ENCODE data around the gene TMEFF2. TPM values are rescaled to one million over a fixed set of nuclear protein-coding genes. Genes with fewer than 3 reads are reported as not detected.
"Not testable (repeated sequence)": the region's sequence is repeated elsewhere in the genome, so short reads cannot be mapped to it uniquely, and the experiment has no call there.

TMEFF2 gene
- total RNA-seq, 1 donor, result not detected

DNA sequence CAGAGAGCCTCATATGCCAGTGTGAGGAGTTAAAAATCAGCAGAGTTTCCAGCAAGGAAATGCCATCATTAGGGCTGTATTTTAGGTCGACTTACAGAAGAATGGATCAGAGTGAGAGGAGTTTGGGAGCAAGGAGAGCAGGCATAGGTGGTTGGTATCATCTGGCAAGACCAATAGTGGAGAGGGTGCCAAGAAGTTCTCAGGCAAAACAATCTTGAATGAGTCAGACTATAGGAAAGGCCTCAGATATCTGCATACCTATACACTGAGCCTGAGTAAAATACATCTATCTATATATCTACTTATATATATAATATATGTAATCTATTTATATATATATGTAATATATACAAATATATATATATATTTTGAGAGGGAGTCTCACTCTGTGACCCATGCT is 57.3 kb downstream of the TMEFF2 start:
- DNase-seq (ENCODE audit: low read depth in 2 of 3, low spot score in 2 of 3), result no peak

DNA sequence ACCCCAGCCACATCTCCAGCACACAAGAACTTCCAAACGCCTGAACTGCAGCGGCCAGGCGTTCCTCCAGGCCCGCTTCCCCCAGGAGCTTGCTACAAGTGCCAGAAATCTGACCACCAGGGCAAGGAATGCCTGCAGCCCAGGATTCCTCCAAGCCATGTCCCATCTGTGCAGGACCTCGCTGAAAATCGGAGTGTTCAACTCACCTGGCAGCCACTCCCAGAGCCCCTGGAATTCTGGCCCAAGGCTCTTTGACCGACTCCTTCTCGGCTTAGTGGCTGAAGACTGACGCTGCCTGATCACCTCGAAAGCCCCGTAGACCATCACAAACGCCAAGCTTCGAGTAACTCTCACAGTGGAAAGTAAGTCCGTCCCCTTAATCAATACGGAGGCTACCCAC is 62.1 kb downstream of the TMEFF2 start:
- DNase-seq (ENCODE audit: low read depth in 2 of 3, low spot score in 2 of 3), result not testable (repeated sequence)

DNA sequence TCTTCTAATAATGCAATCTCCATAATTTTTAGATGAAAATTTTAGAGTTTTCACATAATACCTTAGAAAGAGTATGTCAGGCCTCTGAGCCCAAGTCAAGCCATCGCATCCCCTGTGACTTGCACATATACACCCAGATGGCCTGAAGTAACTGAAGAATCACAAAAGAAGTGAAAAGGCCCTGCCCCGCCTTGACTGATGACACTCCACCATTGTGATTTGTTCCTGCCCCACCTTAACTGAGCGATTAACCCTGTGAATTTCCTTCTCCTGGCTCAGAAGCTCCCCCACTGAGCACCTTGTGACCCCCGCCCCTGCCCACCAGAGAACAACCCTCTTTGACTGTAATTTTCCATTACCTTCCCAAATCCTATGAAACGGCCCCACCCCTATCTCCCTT is 64.4 kb downstream of the TMEFF2 start:
- not testable (repeated sequence) for DNase-seq (ENCODE audit: low read depth in 2 of 3, low spot score in 2 of 3)

DNA sequence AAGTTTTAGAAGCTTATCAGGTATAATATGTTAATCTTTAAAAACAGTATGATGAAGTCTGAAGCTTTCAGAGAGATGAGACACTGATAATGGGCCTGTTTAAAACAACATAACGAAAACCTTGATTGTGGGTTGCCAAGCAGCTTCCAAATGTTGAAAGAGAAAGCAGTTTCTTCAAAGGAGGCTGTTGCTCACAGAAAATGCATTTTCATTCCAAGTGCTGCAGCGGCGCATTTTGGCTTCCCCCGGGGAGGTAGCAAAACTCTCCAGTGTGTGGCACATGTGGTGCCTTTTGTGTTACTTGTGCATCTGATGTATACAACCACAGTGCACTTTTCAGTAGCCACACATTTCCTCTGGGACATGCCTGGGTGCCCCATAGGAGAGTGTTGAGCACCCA is 66.1 kb downstream of the TMEFF2 start:
- peak in 1 of 3 donors; percentile 36 for DNase-seq (ENCODE audit: low read depth in 2 of 3, low spot score in 2 of 3)

DNA sequence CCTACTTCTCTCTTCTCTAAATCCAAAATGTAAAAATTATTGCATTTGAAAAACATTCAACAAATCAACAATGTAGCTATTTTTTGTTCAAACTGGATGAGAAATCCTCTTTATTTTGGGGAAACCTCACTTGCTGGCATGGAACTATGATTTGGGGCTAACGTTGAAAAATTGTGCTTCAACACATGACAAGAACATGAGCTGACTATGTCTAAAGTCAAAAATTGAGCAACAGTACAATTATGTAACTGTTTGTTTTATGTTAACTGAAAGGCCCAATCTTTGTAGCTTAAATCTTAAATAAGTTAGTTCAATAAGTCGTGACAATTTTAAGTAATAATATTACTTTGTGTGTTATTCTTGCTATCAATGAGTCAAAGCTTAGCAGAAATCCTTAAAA is 67.3 kb downstream of the TMEFF2 start:
- no peak for DNase-seq (ENCODE audit: low read depth in 2 of 3, low spot score in 2 of 3)

DNA sequence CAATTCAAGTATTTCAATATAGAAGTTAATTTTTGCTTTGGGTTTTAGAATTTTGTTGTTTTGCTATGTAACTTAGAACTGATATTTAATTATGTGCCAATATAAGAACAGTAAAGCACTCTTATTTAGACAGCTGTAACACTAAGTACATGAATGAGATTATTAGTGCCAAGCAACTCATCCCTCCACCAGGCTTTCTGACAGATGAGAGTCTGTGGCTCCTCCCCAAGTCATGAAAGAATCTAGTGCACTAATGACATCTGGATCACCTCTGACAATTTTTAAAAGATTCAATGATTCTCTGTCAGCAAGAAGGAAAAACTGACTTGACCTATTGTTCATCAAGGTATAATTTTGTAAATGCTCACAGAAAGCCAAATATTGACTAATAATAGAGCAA is 67.8 kb downstream of the TMEFF2 start:
- DNase-seq (ENCODE audit: low read depth in 2 of 3, low spot score in 2 of 3), result no peak

DNA sequence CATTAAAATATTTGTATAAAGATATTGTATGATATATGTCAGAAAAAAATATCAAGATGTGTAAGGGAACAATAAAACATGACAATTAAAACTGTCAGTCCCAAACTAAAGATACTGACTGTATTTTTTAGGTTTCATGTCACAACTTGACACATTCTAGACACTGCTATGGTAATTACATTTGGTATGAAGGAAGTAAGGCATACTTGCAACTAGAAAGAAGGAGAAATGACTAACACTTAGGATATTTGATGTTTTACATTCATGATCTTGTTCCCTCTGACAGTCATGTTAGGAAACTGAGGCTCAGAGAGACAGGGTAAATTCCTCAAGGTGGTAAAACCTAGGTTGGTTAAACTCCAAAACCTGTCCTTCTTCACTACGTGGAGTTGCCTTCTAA is 68.3 kb downstream of the TMEFF2 start:
- no peak for DNase-seq (ENCODE audit: low read depth in 2 of 3, low spot score in 2 of 3)

DNA sequence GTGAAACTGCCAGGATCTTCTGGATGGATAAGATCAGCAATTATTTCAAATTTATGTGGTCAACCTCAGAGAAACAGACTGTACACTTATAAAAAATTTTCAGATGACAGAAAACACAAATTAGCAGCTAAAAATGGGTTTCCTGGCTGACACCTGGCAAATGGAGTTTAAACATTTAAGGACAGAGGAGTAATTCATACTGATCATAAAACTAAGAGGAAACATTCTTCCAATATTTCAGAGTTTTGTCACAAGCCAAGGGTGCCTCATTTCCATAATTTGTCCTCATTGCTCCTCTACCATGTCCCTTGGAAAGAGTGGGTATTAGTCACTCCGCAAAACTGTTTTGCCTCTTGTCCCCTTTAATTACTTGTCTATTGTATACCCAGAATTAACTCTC is 70.2 kb downstream of the TMEFF2 start:
- DNase-seq (ENCODE audit: low read depth in 2 of 3, low spot score in 2 of 3), result no peak

DNA sequence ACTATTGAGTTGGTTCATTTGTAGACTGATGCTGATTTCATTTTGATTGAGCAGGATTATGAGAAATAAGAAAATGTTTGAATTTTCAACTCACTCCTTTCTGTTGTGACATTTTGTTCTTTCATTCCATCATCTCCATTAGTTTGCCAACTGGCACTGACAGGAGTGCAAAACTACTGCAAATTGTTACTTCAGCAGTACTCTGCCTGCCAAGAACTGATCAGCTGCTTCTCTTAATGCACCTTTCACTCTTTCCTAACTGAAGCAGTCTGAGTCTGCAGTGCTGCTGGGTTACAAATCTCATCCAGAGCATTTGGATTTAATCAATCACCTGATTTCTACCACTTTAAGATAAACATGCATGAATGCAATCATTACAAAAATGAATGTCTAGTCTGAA is 70.9 kb downstream of the TMEFF2 start:
- DNase-seq (ENCODE audit: low read depth in 2 of 3, low spot score in 2 of 3), result no peak

DNA sequence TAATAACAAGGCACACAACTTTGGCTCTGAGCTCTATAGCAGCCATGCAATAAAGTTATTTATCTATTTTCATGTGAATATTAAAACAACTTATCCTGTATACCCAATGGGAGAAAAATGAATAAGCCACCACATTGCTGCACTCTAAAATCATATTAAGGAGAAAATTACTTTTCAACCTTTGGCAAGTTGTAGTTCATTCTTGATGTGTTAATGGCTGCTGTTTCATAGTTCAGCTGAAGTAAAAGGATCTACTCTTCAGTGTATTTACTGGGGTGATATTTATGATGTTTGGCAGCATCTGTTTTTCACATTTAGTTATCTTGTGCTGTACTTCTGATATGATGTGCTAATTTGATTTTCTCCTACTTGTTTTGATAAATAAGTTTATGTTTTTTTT is 71.8 kb downstream of the TMEFF2 start:
- no peak for DNase-seq (ENCODE audit: low read depth in 2 of 3, low spot score in 2 of 3)

DNA sequence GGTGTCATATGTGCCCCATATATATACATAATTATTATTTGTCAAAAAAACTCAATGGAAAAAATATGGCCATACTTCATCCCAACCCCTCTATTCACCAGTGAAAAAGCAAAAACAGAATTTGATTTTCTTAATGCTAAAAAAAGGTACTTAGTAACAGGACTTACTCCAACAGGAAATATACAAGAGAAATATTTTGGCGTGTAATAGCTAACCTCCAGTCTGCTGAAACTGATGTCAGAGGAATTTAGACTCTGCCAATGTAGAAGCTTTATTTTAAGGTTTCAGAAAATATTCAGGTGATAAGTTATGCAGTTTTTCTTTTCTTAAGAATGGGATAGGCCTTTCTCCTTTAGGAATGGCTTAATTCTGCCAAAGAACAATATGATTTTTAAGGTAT is 72.6 kb downstream of the TMEFF2 start:
- no peak for DNase-seq (ENCODE audit: low read depth in 2 of 3, low spot score in 2 of 3)

DNA sequence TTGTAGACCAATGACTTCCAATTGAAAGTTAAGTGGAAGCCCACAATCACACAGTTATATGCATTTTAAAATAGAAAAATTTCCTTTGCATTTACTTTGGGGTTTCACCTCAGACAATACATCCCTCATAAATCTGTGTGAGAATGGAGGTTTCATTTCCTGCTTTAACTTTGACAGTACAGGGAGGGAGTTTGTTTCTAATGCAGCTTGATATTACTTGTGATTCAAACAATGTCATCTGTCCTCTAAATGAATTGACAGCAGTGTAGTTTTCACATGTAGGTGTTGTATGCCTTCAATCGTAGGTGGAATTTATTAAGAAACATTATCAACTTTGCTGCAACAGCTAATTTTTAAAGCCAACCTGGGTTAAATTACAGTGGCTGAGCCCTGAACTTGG is 75.2 kb downstream of the TMEFF2 start:
- no peak for DNase-seq (ENCODE audit: low read depth in 2 of 3, low spot score in 2 of 3)

DNA sequence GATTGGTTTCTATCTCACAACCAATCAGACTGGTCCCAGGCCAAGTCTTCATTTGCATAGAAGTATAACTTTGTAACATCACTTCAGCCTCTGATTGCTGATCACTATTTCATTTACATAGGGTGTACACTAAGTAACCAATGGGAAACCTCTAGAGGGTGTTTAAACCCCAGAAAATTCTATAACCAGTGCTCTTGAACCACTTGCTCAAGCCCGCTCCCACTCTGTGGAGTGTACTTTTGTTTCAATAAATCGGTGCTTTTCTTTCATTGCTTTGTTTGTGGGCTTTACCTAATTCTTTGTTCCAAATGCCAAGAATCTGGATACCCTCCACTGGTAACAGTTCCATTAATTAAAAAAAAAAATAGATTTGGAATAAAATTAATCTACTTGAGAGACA is 77.0 kb downstream of the TMEFF2 start:
- DNase-seq (ENCODE audit: low read depth in 2 of 3, low spot score in 2 of 3), result no peak

DNA sequence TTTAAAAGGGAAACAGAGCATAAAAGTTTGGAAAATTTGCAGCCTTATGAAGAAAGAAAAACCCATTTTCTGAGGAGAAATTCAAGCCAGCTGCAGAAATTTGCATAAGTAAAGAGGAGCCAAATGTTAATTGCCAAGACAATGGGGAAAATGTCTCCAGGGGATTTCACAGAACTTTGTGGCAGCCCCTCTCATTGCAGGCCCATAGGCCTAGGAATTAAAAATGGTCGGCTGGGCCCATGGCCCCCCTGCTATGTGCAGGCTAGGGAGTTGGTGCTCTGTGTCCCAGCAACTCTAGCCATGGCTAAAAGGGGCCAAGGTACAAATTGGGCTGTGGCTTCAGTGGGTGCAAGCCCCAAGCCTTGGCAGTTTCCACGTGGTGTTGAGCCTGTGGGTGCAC is 83.2 kb downstream of the TMEFF2 start:
- DNase-seq (ENCODE audit: low read depth in 2 of 3, low spot score in 2 of 3), result not testable (repeated sequence)

DNA sequence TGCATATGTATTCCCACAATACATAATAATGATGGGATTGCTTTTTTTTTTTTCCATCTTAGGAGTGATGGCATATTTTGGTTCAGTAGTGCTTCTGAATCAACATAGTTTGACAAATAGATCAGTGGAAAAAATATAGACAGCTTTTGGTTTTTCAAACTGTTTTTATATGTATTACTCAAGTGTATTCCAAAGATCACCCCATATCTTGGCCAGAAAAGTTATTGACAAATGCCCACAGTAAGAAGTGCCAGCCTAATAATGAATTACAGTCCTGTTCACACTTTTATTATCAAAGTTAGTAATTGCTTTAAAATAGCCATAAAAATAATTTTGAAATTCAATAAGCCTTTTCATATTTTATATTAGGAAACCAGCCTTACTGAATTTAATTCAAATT is 95.0 kb downstream of the TMEFF2 start:
- no peak for DNase-seq (ENCODE audit: low read depth in 2 of 3, low spot score in 2 of 3)

DNA sequence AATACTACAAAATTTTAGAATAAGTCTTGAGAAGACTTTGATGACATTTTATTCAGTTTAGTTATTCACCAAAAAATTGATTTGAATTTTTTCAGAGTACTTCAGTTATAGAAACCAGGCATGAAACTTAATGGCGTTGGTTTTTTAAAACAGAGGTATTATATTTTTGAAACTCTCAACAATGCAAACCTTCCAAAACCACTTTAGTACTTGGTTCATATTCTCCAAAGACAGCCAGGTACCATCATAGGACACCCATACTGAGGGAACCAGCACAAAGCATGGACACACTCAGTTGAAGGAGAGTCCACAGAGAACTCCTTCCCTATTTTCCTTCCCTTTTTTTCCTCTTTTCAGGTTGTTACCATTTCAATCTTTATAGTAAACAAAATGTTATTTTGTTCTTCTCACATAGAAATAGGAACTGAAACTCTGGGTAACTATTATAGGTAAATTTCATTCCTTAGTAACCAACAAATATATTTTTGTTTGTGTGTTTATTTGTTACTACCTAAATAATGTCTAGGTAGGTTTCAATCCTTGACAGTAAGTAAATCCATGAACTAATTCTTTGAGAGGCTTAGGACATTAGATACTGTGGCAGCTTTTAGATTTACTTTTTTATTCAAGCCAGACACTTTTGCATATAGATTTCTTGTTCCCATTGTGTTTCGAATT is 95.8 kb downstream of the TMEFF2 start:
- no peak for DNase-seq (ENCODE audit: low read depth in 2 of 3, low spot score in 2 of 3)

DNA sequence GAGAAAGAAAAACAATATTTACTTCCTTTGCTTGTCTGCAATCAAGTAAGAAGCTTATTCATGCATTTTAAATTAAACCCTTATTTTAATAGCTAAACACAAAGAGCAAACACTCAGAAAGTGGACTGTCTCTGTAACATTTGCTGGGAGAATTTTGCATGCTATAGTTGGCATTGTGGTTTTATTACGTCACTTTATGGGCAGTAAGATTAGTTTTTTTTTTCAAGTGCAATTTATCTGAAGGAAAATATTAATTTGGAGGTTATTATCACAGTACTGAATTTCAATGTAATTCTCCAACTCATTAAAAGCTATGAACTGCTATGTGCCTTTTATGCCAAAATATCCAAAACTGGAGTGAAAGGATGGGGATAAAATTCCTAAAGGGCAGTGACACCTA is 103.3 kb downstream of the TMEFF2 start:
- DNase-seq (ENCODE audit: low read depth in 2 of 3, low spot score in 2 of 3), result no peak

DNA sequence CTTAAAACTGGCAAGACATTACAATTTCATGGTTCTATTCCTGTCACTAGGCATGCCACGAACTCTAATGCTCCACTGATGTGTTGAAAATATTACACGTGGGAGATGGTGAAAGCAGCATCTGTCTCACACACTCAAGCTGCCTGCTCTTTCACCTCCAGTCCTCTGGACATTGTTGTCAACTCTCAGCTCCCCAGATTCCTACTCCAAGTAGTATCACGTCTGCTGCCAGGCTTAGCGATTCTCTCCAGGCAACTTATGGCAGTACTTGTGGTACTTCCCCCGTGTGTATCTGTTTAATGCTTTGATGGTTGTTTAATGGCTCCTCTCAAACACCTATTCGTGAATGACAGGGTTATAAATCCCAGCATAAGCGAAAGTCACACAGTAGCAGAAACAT is 103.8 kb downstream of the TMEFF2 start:
- DNase-seq (ENCODE audit: low read depth in 2 of 3, low spot score in 2 of 3), result no peak

DNA sequence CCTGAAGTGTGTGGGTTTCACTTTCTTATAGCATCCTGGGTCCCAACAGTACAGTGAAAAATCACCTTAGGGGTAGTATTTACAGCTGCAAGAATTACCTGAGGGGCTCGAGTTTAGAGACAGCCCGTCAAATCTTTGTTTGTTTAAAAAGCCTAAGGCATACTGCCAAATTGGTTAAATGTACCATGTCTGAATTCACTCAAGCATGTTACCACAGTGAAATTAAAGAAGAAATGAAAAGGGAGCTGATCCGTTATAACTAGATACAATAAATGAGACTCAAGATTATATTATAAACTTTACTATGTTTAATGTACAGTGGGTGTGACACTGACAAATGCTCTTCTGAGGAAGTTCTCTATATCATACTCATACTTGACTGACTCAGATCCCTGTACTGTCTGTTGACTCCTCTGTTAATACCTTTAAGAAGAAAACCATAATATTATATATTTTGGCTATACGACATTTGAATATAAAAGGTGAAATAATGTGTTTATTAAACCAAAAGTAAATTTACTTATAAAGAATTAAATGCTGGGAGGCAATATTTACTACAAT is 107.3 kb downstream of the TMEFF2 start:
- no peak for DNase-seq (ENCODE audit: low read depth in 2 of 3, low spot score in 2 of 3)

DNA sequence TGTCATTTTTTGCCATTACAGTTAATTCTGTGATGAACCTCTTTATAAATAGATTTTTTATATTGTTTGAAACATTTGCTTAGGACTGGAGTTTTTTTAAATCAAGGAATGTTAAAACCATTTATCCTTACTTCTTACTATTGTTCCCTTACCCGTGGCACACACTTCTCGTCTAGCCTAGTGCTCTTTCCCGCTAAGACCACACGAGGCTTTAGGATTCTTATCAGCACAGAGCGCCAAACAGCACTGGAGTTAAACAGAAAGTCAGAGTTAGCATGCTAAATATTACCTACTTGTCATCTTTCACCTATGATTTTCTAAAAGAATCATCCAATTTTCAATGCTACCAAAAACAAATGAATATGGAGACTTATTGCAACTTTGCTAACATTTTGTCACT is 112.6 kb downstream of the TMEFF2 start:
- DNase-seq (ENCODE audit: low read depth in 2 of 3, low spot score in 2 of 3), result no peak

DNA sequence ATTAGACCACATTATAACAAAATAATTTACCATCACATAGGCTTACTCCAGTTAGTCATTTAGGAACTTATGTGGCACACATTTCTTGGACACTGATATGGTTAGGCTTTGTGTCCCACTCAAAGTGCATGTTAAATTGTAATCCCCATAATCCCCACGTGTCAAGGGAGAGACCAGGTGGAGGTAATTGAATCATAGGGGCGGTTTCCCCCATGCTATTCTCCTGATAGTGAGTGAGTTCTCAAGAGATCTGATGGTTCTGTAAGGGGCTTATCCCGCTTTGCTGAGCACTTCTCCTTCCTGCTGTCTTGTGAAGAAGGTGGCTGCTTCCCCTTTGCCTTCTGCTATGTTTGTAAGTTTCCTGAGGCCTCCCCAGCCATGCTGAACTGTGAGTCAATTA is 114.6 kb downstream of the TMEFF2 start:
- DNase-seq (ENCODE audit: low read depth in 2 of 3, low spot score in 2 of 3), result not testable (repeated sequence)

DNA sequence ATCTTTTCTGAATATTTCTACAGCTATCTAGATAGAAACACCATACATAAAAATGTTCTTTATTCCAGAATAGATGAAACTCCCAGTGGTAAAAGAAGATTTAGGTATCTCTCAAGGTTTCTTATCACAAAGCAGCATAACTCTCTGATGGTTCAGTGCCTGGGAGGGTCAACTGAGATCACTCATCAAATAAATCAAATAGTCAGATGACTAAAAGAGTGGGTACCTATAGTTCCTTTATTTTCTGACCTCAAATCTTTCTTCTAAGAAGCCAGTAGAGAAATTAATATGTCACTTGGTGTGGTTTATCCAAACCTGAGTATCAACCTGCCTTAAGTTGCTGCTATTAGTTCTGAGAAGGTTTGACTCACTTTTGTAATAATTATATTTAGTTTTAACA is 120.9 kb downstream of the TMEFF2 start:
- peak in 2 of 3 donors; percentile 14 to 60 for DNase-seq (ENCODE audit: low read depth in 2 of 3, low spot score in 2 of 3)

DNA sequence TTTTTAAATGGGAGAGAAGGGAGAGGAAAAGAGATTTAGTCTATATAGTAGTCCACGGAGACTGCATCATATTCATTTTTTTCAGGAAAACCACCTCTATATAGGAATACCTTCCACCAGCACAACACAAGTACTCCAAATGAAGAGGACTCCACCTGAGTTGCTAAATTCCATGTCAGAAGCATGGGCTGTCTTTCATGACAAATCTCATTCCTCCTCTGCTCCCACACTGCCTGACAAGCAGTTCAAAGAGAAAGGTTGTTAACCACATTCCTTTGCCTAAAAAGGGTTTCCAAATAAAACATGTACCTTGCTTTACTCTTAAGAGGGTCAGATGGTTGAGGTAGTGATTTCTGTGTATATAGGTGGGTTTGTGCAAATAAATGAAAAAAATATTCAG is 122.0 kb downstream of the TMEFF2 start:
- no peak for DNase-seq (ENCODE audit: low read depth in 2 of 3, low spot score in 2 of 3)

All from hematopoietic multipotent progenitor cell (in vitro differentiated cells).